ENCODE results near the gene MT1G. TPM values are rescaled to one million over a fixed set of nuclear protein-coding genes. Genes with fewer than 3 reads are reported as not detected.

Gene MT1G
- polyA plus RNA-seq, 2 of the 4 experiments (the other 2 are of a cell fraction), result not detected

DNA sequence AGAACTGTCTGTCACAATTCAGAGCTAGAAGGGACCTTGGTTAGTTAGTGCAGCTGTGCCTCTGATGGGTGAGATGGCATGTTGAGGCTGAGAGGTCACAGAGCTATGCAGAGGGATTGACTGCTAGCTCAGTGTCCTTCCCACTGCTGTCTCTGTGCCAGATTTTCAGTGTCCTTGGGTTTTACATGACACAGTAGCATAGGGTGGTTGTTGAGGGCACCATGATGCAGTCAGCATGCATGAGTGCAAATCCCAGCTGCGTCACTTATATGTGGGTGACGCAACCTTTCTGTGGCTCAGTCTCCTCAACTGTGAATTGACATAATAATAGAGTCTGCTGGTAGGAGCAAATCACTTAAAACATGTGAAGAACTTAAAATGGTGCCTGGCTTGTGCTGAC lies 26.7 kb downstream of the MT1G start:
- CTCF ChIA-PET, result interaction anchor here (7.2 to 25.6 kb wide), 2 partner anchors 32 to 61 kb away, joined by 36 to 340 read pairs; partner anchors contain the start of gene MT2A

GRCh38 chr16:56640076-56640475 lies 27.8 kb downstream of the MT1G start:
- no peak for ATAC-seq
- no peak for TF ChIP-seq MAX (IDR thresholded peaks at IDR 0.05)
- TF ChIP-seq USF2 (IDR thresholded peaks at IDR 0.05), result no peak
- TF ChIP-seq ELK1 (IDR thresholded peaks at IDR 0.05; ENCODE audit: low read depth, low read length), result no peak
- no peak for TF ChIP-seq NPAS2 (CRISPR knock-in tag; IDR thresholded peaks at IDR 0.05; ENCODE audit: borderline replicate concordance)
- TF ChIP-seq, protein P1, sequence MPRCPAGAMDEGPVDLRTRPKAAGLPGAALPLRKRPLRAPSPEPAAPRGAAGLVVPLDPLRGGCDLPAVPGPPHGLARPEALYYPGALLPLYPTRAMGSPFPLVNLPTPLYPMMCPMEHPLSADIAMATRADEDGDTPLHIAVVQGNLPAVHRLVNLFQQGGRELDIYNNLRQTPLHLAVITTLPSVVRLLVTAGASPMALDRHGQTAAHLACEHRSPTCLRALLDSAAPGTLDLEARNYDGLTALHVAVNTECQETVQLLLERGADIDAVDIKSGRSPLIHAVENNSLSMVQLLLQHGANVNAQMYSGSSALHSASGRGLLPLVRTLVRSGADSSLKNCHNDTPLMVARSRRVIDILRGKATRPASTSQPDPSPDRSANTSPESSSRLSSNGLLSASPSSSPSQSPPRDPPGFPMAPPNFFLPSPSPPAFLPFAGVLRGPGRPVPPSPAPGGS (IDR thresholded peaks at IDR 0.05), result no peak
- no peak for TF ChIP-seq E2F6 (IDR thresholded peaks at IDR 0.05; ENCODE audit: borderline replicate concordance, low read depth)
- TF ChIP-seq BHLHE40 (IDR thresholded peaks at IDR 0.05; ENCODE audit: low read depth, low read length), result no peak
- TF ChIP-seq ESRRA (IDR thresholded peaks at IDR 0.05; ENCODE audit: borderline replicate concordance, low read length), result no peak
- TF ChIP-seq FOSB (CRISPR knock-in tag; IDR thresholded peaks at IDR 0.05), result no peak
- TF ChIP-seq HOXB13 (CRISPR knock-in tag; IDR thresholded peaks at IDR 0.05; ENCODE audit: low read depth), result no peak
- no peak for TF ChIP-seq KDM1A (IDR thresholded peaks at IDR 0.05; ENCODE audit: low read depth)

More for the DNA sequence above, 26.7 kb downstream of the MT1G start:
- no peak for ATAC-seq
- no peak for DNase-seq (ENCODE audit: low read depth in 1 of 2, low spot score in 1 of 2)
- FAIRE-seq, result no peak
- WGBS (ENCODE audit: missing lambda C conversion rate), result 100% methylated on average over 2 of the region's 2 CpGs
- TF ChIP-seq EHF (CRISPR knock-in tag; IDR thresholded peaks at IDR 0.05), result no peak
- no peak for TF ChIP-seq HOXB5 (CRISPR knock-in tag; IDR thresholded peaks at IDR 0.05)
- no peak for TF ChIP-seq ATOH8 (CRISPR knock-in tag; IDR thresholded peaks at IDR 0.05; ENCODE audit: low read depth)
- no peak for TF ChIP-seq NR3C1 (IDR thresholded peaks at IDR 0.05)
- TF ChIP-seq TFCP2L1 (CRISPR knock-in tag; IDR thresholded peaks at IDR 0.05), result no peak
- no peak for TF ChIP-seq HEYL (CRISPR knock-in tag; IDR thresholded peaks at IDR 0.05)
- TF ChIP-seq RARB (CRISPR knock-in tag; IDR thresholded peaks at IDR 0.05), result no peak
- no peak for TF ChIP-seq FOSL2 (IDR thresholded peaks at IDR 0.05)
- no peak for TF ChIP-seq FOSL2 (CRISPR knock-in tag; IDR thresholded peaks at IDR 0.05)
- TF ChIP-seq BHLHE40 (IDR thresholded peaks at IDR 0.05; ENCODE audit: low read depth, low read length), result no peak
- TF ChIP-seq PBX3 (IDR thresholded peaks at IDR 0.05), result no peak
- TF ChIP-seq, protein P1 (IDR thresholded peaks at IDR 0.05), result no peak
- TF ChIP-seq POLR2AphosphoS2 (conservative IDR thresholded peaks at IDR 0.05; ENCODE audit: low read length), result no peak
- no peak for TF ChIP-seq MAFK (IDR thresholded peaks at IDR 0.05; ENCODE audit: partially characterized antibody)
- no peak for TF ChIP-seq EHMT2 (IDR thresholded peaks at IDR 0.05; ENCODE audit: low read depth)
- no peak for TF ChIP-seq JUNB (IDR thresholded peaks at IDR 0.05)
- TF ChIP-seq NPAS2 (CRISPR knock-in tag; IDR thresholded peaks at IDR 0.05; ENCODE audit: borderline replicate concordance), result no peak
- no peak for TF ChIP-seq CBX8 (IDR thresholded peaks at IDR 0.05)
- no peak for TF ChIP-seq CTCF (IDR thresholded peaks at IDR 0.05)
- TF ChIP-seq SMC3 (IDR thresholded peaks at IDR 0.05), result no peak
- no peak for TF ChIP-seq NFE2L2 (conservative IDR thresholded peaks at IDR 0.05; ENCODE audit: low read length)
- H3K4me2 ChIP-seq, result no peak overlapping the region
- H3K9me3 ChIP-seq, result no peaks in the 10 kb centered on the region
- POLR2A ChIA-PET, result no interaction called here
- H3K4me1 ChIP-seq, result peaks cover 10% of the 10 kb centered on the region; the same call in 2 of the 3 replicates
- H3K27ac ChIP-seq, result no peak overlapping the region
- H3K4me3 ChIP-seq, result no peak overlapping the region

More at GRCh38 chr16:56640076-56640475, 27.8 kb downstream of the MT1G start:
- Histone ChIP-seq H3K4me3 (no peak overlapping the region), H3K4me2 (no peak overlapping the region), H3K4me1 (peaks cover 10% of the 10 kb centered on the region; the same call in 2 of the 3 replicates), H3K9me3 (no peaks in the 10 kb centered on the region), H3K27ac (no peak overlapping the region)
- no peak for FAIRE-seq
- WGBS (ENCODE audit: missing lambda C conversion rate), result 71% methylated on average over 1 of the region's 1 CpG
- POLR2A ChIA-PET, result interaction anchor here (1.4 kb wide), 1 partner anchor 32 kb away, joined by 4 read pairs; the partner anchor contains the start of gene MT2A
- DNase-seq (ENCODE audit: low read depth in 1 of 2, low spot score in 1 of 2), result no peak
- CTCF ChIA-PET, result interaction anchor here (1.2 to 25.6 kb wide), 7 partner anchors 9 to 126 kb away, joined by 3 to 340 read pairs (median 5); partner anchors contain the start of gene MT2A

Data from A549 (cell line).